UCSD-AML1 (cell line): ENCODE data around the gene OTULINL.
A peak's percentile ranks its signal among the peaks of the same experiment; 100 is the strongest.
"Not testable (repeated sequence)": the region's sequence is repeated elsewhere in the genome, so short reads cannot be mapped to it uniquely, and the experiment has no call there.

Experiments
- DNase-seq: peaks from one replicate; lab custom pipeline; 2025; ENCODE audit not compliant: unreplicated experiment; lab: John Stamatoyannopoulos, UW

OTULINL gene

GRCh38 chr5:14581106-14581890 lies at the start of gene OTULINL:
Gene OTULINL, plus strand, starts transcription at chr5:14581792. Its CDS starts 103 bp downstream, at chr5:14581895.
- DNase-seq = peak; percentile 82

- DNase-seq = no peak
Observed at GRCh38 chr5:14532180-14532579, 49.4 kb upstream of the OTULINL start.

- peak; percentile 18 for DNase-seq
Observed at GRCh38 chr5:14534773-14535172, 46.8 kb upstream of the OTULINL start.

GRCh38 chr5:14545308-14545707 lies 36.3 kb upstream of the OTULINL start:
- peak; percentile 28 for DNase-seq

GRCh38 chr5:14545862-14546261 lies 35.7 kb upstream of the OTULINL start:
- peak; percentile 28 for DNase-seq

GRCh38 chr5:14547666-14548065 lies 33.9 kb upstream of the OTULINL start:
- DNase-seq = no peak

GRCh38 chr5:14551211-14551610 lies 30.4 kb upstream of the OTULINL start:
- no peak for DNase-seq

GRCh38 chr5:14552017-14552416 lies 29.6 kb upstream of the OTULINL start:
- no peak for DNase-seq

- DNase-seq = not testable (repeated sequence)
Observed at GRCh38 chr5:14554288-14554687, 27.3 kb upstream of the OTULINL start.

- no peak for DNase-seq
Observed at GRCh38 chr5:14556015-14556414, 25.6 kb upstream of the OTULINL start.

- DNase-seq = no peak
Observed at GRCh38 chr5:14557203-14557770, 24.3 kb upstream of the OTULINL start.

- no peak for DNase-seq
Observed at GRCh38 chr5:14557791-14558415, 23.7 kb upstream of the OTULINL start.

GRCh38 chr5:14560091-14560595 lies 21.4 kb upstream of the OTULINL start:
- DNase-seq = peak; percentile 53

- DNase-seq = no peak
Observed at GRCh38 chr5:14561741-14562140, 19.9 kb upstream of the OTULINL start.

GRCh38 chr5:14568333-14568732 lies 13.3 kb upstream of the OTULINL start:
- DNase-seq = no peak

- no peak for DNase-seq
Observed at GRCh38 chr5:14569948-14570691, 11.5 kb upstream of the OTULINL start.

- DNase-seq = no peak
Observed at GRCh38 chr5:14571901-14572300, 9.7 kb upstream of the OTULINL start.

GRCh38 chr5:14572385-14572784 lies 9.2 kb upstream of the OTULINL start:
- DNase-seq = no peak

GRCh38 chr5:14572836-14573235 lies 8.8 kb upstream of the OTULINL start:
- DNase-seq = no peak

- DNase-seq = no peak
Observed at GRCh38 chr5:14574096-14574495, 7.5 kb upstream of the OTULINL start.

- no peak for DNase-seq
Observed at GRCh38 chr5:14574891-14575508, 6.6 kb upstream of the OTULINL start.
